H1 (cell line): ENCODE results near the gene ZFPL1. TPM values are rescaled to one million over a fixed set of nuclear protein-coding genes. Genes with fewer than 3 reads are reported as not detected.

Experiments
- CHD1 ChIP-seq: IDR thresholded peaks from 2 replicates; pipeline ENCODE4 v1.6.1; 2012; ENCODE audit warnings: low read depth, low read length, improper control_type of control experiment
- CHD7 ChIP-seq: fragments of 300-600 bp; sonication (generic); IDR thresholded peaks from 2 replicates; pipeline ENCODE4 v1.7.1; 2012; ENCODE audit warnings: low read length, moderate library complexity, mild to moderate bottlenecking, inconsistent platforms; ENCODE audit not compliant: insufficient replicate concordance
- GABPA ChIP-seq: IDR thresholded peaks from 2 replicates; pipeline ENCODE4 v1.6.1; 2011; ENCODE audit warnings: mild to moderate bottlenecking, low read length, moderate library complexity, borderline replicate concordance; ENCODE audit not compliant: insufficient read depth
- GTF2F1 ChIP-seq: IDR thresholded peaks from 2 replicates; pipeline ENCODE4 v1.6.1; 2012; ENCODE audit warnings: low read depth, low read length, improper control_type of control experiment, borderline replicate concordance
- HDAC6 ChIP-seq: IDR thresholded peaks from one replicate; pipeline ENCODE4 v1.7.1; 2012; ENCODE audit warnings: low read depth, mild to moderate bottlenecking, inconsistent platforms, low read length, moderate library complexity
- JUN ChIP-seq: IDR thresholded peaks from 2 replicates; pipeline ENCODE4 v1.6.1; 2011; ENCODE audit warnings: low read depth, mild to moderate bottlenecking, improper control_type of control experiment, low read length
- KDM4A ChIP-seq: IDR thresholded peaks from one replicate; pipeline ENCODE4 v1.7.1; 2012; ENCODE audit warnings: low read depth, mild to moderate bottlenecking, moderate library complexity, low read length, inconsistent platforms; ENCODE audit not compliant: severe bottlenecking
- MAX ChIP-seq: IDR thresholded peaks from 2 replicates; pipeline ENCODE4 v1.6.1; 2012; ENCODE audit warnings: inconsistent platforms
- RFX5 ChIP-seq: IDR thresholded peaks from 2 replicates; pipeline ENCODE4 v1.6.1; 2011; ENCODE audit warnings: low read depth, low read length, improper control_type of control experiment, borderline replicate concordance
- SIN3A ChIP-seq, 2 experiments: IDR thresholded peaks in 1 of 2; conservative IDR thresholded peaks in 1 of 2; 2 replicates each; pipeline ENCODE4 v1.6.1; 2011 to 2012; ENCODE audit warnings: low read length in 2 of 2, improper control_type of control experiment in 1 of 2, low read depth in 1 of 2, mild to moderate bottlenecking in 1 of 2
- polyA plus RNA-seq, 7 experiments: library from polyadenylated mRNA; depleted of rRNA in 3 of 7; stranded (reverse) in 5 of 7; unstranded in 2 of 7; fragments of >200 nt in 5 of 7; fragments of 200-250 nt in 2 of 7; gene quantifications; 1 replicate in 5 of 7; 2 replicates in 1 of 7; 4 replicates in 1 of 7; pipeline versions ENCODE4 v1.2.1 to v1.2.3, GENCODE V29; 2011 to 2013; ENCODE audit warnings: missing spikeins in 2 of 7, mixed read lengths in 2 of 7
- total RNA-seq: library from RNA; stranded (reverse); fragmentation: NEBNext Ultra II Directional; extraction: Animal tissue kit (Norgen Biotek cat#: 25700); gene quantifications from 2 replicates; pipeline ENCODE4 v1.2.1, GENCODE V29; 2021

The ZFPL1 gene
- total and polyA plus RNA-seq, 2 of the 8 experiments (the other 6 are each of a cell fraction or from before 2014, with no cell fraction given), result 21.5 to 76.8 TPM

- TF ChIP-seq CHD7, result no peak
- TF ChIP-seq GTF2F1, result no peak
- peak; percentile 91 for TF ChIP-seq CHD1
- TF ChIP-seq JUN, result no peak
- peak; percentile 89 to 91; a peak in 3 of 4 replicates for TF ChIP-seq SIN3A (conservative IDR thresholded peaks at IDR 0.05 in 1 of 2, IDR thresholded peaks at IDR 0.05 in 1 of 2; ENCODE audit: low read depth in 1 of 2, low read length in 2 of 2)
- peak; percentile 92 for TF ChIP-seq GABPA
- no peak for TF ChIP-seq HDAC6
- TF ChIP-seq MAX, result peak; percentile 27; the same call in 1 of the 2 replicates
- peak; percentile 72 for TF ChIP-seq KDM4A
- no peak for TF ChIP-seq RFX5
These were observed 50.4 kb downstream of the ZFPL1 start, which contains the start of gene SYVN1 (continued) for GRCh38 chr11:65134240-65134951.
